ENCODE measurements around the gene CSDE1.

- TF ChIP-seq CTCF (IDR thresholded peaks at IDR 0.05) (no peak), POLR2A (IDR thresholded peaks at IDR 0.05) (no peak), POLR2AphosphoS5 (IDR thresholded peaks at IDR 0.05) (no peak)
Measured at GRCh38 chr1:114720492-114720891, 37.3 kb downstream of the CSDE1 start.
